ENCODE measurements around the gene ATP4A. TPM values are rescaled to one million over a fixed set of nuclear protein-coding genes. Genes with fewer than 3 reads are reported as not detected.

Gene ATP4A
- total RNA-seq, 2 donors from 2014 or later: not detected

DNA sequence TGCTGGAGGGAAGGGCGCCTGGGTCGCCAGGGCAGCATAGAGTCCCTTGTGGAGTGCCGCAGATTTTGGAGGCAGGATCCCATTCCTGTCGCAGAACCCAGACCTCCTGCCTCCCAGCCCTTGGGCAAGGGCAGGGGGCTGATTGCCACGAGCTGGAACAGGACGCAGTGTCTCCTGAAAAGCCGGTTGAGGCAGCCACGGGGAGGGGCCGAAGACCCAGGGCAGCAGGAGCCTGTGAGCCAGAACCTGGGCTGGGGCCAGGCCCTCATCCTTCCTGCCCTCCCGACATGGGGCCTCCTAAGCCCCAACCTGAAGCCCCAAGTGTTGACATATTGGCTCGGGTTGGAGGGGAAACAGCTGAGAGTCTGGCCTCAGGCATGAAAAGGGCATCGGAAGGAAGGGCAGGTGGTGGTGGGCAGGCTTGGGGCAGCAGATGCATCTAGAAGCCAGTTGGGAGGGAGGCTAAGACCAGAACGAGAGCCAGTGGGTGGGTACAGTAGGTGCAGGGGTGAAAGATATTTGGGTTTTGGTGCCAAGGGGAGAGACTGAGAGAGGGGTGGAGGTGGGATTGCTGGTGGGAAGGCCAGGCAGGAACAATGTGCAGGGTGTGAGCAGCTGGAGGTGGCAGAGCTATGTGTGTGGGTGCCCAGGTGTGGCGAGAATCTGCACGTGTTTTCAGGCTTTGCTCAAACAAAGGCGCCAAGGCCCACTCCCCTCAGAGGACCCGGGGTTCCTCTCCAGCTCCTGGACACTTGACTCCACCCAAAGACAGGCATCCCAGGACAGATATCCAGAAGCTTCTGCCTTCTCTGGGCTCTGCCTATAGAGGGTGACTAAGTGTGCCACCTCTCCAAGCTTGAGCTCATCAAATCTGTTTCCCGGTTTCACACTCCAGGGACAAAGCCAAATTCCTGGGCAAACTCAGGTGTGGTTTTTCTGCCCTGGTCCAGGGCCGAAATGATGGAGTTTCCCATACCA lies 33.9 kb downstream of the ATP4A start:
- TF ChIP-seq, protein P1, sequence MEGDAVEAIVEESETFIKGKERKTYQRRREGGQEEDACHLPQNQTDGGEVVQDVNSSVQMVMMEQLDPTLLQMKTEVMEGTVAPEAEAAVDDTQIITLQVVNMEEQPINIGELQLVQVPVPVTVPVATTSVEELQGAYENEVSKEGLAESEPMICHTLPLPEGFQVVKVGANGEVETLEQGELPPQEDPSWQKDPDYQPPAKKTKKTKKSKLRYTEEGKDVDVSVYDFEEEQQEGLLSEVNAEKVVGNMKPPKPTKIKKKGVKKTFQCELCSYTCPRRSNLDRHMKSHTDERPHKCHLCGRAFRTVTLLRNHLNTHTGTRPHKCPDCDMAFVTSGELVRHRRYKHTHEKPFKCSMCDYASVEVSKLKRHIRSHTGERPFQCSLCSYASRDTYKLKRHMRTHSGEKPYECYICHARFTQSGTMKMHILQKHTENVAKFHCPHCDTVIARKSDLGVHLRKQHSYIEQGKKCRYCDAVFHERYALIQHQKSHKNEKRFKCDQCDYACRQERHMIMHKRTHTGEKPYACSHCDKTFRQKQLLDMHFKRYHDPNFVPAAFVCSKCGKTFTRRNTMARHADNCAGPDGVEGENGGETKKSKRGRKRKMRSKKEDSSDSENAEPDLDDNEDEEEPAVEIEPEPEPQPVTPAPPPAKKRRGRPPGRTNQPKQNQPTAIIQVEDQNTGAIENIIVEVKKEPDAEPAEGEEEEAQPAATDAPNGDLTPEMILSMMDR (IDR thresholded peaks at IDR 0.05): no peak
- no peak overlapping the region for H3K27ac ChIP-seq
- no peak overlapping the region for H3K4me3 ChIP-seq
- H3K4me1 ChIP-seq: peaks cover 0 to 8% of the 10 kb centered on the region in 2 donors
- no peak for DNase-seq (ENCODE audit: low spot score)
- H3K27me3 ChIP-seq: peaks cover 0 to 3% of the 10 kb centered on the region in 2 donors
- H3K9me3 ChIP-seq: no peaks in the 10 kb centered on the region
- H3K36me3 ChIP-seq: no peaks in the 10 kb centered on the region

DNA sequence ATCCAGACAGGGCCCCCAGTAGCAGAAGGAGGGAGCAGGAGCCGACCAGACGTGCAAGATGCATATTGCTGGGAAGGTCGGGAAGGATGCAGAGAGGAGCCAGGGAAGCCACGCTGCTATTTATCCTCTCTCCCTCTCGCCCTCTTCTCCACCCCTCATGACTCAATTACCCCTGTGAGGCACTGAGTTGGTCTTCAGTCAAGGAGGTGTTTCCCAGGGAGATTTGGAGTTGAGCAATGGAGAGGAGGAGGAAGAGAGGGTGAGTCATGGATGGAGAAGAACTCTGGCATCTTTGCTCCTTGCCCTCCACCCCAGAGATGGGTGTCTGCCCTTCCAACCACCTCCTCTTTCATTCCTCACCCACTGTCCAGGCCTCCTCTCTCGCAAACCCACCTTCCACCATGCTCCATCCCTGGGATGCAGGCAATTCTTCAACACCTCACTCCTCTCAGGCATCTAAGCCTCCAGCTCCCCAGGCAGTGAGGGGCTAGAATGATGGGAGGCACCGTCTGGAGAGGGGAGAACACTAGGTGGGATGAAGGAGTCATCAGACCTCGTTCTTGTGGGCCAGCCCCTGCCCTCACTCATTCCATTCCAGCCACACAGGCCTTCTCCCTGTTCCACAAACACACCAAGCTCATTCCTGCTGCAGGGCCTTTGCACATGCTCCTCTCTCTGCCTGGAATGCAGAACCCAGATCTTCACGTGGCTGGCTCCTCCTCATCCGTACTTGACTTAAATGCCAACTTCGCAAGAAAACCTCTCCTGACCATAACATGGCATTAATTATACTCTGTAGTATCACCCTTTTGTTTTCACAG lies 35.0 kb downstream of the ATP4A start, which contains the start of gene SBSN:
Gene SBSN (minus strand): TSS at position 94 of the 821 bp plus-strand sequence. CDS start 30 bp downstream, at position 64.
- H3K27me3 ChIP-seq: peaks cover 0 to 3% of the 10 kb centered on the region in 2 donors

DNA sequence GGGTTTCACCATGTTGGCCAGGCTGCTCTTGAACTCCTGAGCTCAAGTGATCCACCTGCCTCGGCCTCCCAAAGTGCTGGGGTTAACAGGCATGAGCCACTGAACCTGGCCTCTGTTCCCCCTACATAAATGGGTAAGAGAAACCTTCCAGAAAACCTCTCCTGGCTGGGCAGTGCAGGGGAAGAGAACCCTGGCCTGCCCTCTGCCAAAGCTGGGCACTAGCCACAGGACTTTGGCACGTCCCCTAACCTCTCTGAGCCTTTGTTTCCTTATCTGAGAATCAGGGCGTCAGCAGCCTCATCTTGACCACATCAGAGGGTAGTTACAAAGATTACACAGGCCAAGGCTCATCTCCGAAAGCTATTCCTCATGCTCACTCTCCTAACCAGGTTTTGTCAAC lies 37.6 kb downstream of the ATP4A start:
- DNase-seq (ENCODE audit: low spot score): no peak
- H3K9me3 ChIP-seq: no peaks in the 10 kb centered on the region
- no peaks in the 10 kb centered on the region for H3K36me3 ChIP-seq
- TF ChIP-seq, protein P1 (IDR thresholded peaks at IDR 0.05): no peak
- H3K4me1 ChIP-seq: no peaks in the 10 kb centered on the region
- peaks cover 0 to 3% of the 10 kb centered on the region in 2 donors for H3K27me3 ChIP-seq
- H3K4me3 ChIP-seq: no peak overlapping the region
- no peak overlapping the region for H3K27ac ChIP-seq

More for the DNA sequence above, 35.0 kb downstream of the ATP4A start, which contains the start of gene SBSN:
- peaks cover 0 to under 1% of the 10 kb centered on the region in 2 donors for H3K4me1 ChIP-seq
- TF ChIP-seq, protein P1 (IDR thresholded peaks at IDR 0.05): no peak
- no peaks in the 10 kb centered on the region for H3K36me3 ChIP-seq
- no peak for DNase-seq (ENCODE audit: low spot score)
- H3K27ac ChIP-seq: no peak within 1 kb of the TSS
- no peaks in the 10 kb centered on the region for H3K9me3 ChIP-seq
- H3K4me3 ChIP-seq: no peak within 1 kb of the TSS

DNA sequence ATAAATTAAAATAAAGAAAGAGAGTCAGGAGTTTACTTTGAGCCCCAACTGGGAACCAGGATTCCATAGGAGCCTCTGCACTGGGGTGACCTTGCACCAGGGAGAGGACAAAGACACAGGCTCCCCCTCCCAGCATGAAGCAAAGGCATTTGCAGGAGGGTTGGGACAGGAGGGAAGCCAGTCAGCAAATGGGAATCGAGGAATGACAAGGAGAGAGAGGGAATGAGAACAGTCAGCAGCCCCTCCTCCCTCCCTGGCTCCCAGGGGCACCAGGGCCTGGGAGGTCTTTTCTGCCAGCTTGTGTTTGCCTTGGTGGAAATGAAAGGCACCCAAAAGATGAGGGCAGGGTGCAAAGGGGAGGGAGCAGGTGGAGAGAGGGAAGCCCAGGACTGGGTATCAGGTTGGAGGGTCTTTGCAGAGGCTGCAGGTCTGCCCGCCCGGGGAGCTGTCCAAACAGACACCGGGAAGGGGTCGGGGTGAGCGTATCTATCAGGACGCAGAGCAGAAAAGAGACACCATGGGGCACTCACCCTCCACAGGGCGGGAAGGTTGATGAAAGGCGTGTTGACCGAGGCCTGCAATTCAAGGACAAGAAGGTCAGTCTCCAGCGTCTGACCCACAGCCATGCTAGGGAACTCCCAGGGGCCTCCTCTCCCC lies 39.1 kb downstream of the ATP4A start:
- DNase-seq (ENCODE audit: low spot score): no peak
- H3K27ac ChIP-seq: no peak overlapping the region

More for the DNA sequence above, 39.1 kb downstream of the ATP4A start:
- no peak overlapping the region for H3K4me3 ChIP-seq
- H3K9me3 ChIP-seq: no peaks in the 10 kb centered on the region
- peaks cover 0 to 3% of the 10 kb centered on the region in 2 donors for H3K27me3 ChIP-seq
- no peaks in the 10 kb centered on the region for H3K36me3 ChIP-seq
- H3K4me1 ChIP-seq: no peaks in the 10 kb centered on the region
- TF ChIP-seq, protein P1 (IDR thresholded peaks at IDR 0.05): no peak

Measured in right atrium auricular region (tissue), 2 donors.